ENCODE results near the gene TTC33.

DNA sequence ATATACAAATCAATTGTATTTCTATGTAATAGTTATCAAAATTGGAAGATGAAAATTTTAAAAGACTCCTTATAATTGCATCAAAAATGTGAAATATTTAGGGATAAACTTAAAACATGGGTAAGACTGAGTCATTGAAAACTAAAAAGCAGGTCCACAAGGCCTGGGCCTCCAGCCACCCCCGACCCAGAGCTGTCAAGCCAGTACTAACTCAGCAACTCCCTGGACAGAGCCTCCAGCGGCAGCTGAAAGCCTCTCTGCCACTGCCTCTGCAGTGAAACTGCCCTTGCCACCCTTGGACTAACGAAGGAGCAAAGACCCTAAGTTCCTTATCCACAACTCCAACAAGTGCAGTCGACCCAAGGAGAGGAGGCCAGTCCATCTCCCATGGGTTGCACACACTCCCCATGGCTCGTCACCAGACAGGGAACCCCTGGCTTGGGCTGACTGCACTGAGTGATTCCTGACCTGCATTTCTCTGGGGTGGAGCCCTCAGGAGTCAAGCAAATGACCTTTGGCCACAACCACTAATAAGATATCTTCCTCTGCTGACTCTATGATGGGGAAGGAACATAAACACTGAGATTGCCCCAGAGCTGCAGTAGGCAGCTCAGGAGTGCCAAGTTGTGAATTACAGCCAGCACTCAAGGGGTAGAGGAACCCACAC, 55.5 kb downstream of the TTC33 start:
- TF ChIP-seq EZH2 (IDR thresholded peaks at IDR 0.05) (no peak), POLR2AphosphoS5 (IDR thresholded peaks at IDR 0.05; ENCODE audit: borderline replicate concordance, low read depth, low read length) (no peak), FOXP2 (optimal IDR thresholded peaks at IDR 0.05; ENCODE audit: control extremely low read depth, extremely low read length, insufficient read depth) (no peak)

All from SK-N-MC (cell line).